Epidermal melanocyte (primary cell): Measurements from ENCODE around the gene DNAAF8.
"Not testable (repeated sequence)": the region's sequence is repeated elsewhere in the genome, so short reads cannot be mapped to it uniquely, and the experiment has no call there.

Experiments used
- DNase-seq: peaks from one replicate; pipeline ENCODE4 v3.0.0; 2011; ENCODE audit warnings: low spot score; ENCODE audit not compliant: insufficient read length

Gene DNAAF8

DNA sequence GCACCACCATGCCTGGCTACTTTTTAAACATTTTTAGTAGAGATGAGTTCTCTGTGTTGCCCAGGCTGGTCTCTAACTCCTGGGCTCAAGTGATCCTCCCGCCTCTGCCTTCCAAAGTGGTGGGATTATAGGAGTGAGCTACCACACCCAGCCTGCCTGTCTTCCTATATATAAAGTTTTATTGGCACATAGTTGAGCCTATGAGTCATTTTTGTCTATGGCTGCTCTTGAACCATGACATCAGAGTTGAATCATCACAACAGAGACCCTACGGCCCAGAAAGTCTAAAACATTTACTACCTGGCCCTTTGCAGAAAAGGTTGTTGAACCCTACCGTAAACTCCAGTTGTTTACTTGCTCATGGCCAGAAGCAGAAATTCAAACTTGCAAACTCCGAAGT, 45.9 kb downstream of the DNAAF8 start:
- no peak for DNase-seq

DNA sequence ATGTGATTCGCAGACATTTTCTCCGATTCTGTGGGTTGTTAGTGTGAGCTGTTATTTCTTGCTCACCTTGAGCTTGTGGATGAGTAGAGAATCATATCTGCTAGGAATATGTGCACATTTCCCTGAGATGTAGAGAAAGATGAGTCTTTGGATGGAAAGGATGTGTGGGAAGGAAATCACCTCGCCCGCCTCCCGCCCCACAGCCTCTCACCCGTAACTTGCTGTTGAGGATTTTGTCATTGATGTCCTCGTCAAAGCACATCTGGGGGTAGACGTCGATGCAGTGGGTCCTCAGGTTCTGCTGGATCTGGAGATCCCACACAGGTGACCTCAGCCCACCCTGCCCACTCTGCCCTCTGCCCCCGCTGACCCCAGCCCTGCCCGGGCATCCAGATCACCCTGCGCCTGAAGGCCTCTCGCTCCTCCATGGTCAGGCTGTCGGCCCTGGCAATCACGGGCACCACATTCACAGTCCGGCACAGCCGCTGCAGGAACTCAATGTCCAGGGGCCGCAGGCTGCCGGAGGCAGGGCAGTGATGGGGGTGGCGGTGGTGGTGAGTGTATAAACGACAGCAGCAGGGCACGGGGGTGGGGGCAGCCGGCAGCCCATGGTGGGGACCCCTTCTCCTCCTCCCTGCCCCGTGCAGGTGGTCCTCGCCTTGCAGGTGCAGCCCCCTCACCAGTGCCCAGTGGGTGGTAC, 49.1 kb downstream of the DNAAF8 start:
- no peak for DNase-seq

- DNase-seq, result no peak
These were observed 49.6 kb downstream of the DNAAF8 start for GRCh38 chr16:4783951-4784336.

GRCh38 chr16:4784444-4784987, 50.2 kb downstream of the DNAAF8 start:
- DNase-seq, result not testable (repeated sequence)

DNA sequence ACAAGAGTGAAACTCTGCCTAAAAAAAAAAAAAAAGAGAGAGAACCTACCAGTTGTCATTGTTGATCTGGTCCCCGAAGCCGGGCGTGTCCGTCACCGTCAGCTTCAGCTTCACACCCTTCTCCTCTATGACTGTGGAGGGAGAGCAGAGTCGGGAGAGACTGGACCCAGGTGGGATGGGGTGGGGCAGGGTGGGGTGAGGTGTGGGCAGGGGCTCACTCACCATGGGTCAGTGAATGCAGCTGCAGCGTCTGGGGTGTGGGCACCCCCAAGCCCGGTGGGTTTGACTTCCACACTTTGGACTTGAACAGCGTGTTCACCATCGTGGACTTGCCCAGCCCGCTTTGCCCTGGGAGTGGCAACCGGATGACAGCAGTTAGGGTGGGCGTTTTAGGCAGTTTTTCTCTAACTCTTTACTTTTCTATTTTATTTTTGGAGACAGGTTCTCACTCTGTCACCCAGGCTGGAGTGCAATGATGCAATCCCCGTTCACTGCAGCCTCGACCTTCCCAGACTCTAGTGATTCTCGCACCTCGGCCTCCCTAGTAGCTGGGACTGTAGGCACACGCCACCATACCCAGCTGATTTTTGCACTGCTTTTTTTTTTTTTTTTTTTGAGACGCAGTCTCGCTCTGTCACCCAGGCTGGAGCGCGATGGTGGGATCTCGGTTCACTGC, 51.6 kb downstream of the DNAAF8 start:
- no peak for DNase-seq

DNA sequence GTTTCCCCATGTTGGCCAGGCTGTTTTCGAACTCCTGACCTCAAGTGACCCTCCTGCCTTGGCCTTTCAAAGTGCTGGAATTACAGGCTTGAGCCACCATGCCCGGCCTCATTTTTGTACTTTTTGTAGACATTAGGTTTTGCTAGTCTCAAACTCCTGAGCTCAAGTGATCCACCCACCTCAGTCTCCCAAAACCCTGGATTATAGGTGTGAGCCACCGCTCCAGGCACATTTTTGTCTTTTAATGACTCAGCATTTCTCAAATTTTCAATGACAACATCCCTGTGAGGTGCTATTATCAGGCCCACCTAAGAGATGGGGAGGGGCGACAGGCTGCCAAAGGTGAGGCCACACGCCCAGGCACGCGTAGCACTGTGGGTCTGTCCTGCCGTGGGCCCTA, 52.7 kb downstream of the DNAAF8 start:
- DNase-seq, result no peak

DNA sequence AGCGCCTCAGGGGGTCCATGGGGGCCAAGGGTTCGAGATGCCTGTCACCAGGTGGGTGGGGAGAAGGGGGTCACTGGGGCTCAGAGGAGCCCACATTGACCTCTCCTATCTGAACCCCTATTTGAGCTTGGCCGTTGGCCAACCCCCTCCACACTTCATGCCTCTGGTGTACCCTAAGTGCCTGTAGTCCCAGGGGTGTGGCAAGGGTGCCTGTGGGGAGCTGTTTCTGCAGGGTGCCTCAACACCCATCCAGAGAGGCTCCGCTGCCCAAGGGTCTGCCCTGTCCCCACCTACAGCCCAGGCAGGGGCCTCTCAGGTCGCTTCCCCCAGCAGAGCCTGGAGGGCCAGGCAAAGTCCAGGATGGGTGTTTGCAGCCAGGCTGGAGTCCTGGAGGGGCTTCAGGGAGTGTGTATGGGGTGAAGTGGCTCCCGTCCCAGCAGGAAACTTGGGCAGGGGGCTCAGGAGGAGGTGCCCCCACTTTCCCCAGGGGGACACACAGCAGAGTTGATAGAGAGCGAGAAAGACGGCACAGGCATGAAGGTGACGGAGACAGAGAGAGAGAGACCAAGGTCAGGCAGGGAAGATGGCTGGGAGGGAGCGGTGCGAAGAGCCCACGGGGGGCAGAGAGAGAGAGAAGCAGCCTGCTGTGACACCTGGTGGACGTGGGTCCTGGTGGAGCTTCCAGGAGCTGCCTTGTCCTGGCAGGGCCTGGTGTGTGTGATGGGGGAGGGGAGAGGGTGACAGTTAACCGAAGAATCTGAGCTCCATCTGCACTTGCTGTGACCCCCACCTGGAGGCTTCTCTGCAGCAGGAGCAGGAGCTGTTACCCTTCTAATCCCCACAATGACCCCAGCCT, 53.5 kb downstream of the DNAAF8 start, which contains the start of gene SEPTIN12:
Gene SEPTIN12, minus strand, starts transcription at position 719 of the 856 bp plus-strand sequence. Its CDS starts 700 bp downstream, at position 19.
- no peak for DNase-seq

- no peak for DNase-seq
These were observed 54.2 kb downstream of the DNAAF8 start for GRCh38 chr16:4788489-4788889.

DNA sequence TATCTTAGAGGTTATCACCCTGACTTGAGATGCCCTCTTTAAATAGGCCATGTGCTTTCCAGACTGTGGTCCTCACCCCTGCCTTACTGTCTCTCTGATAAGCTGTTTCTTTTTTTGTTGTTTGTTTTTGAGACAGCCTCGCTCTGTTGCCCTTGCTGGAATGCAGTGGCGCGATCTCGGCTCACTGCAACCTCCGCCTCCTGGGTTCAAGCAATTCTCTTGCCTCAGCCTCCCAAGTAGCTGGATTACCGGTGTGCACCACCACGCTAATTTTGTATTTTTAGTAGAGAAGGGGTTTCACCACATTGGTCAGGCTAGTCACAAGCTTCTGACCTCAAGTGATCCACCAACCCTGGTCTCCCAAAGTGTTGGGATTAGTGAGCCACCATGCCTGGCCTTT, 54.6 kb downstream of the DNAAF8 start:
- no peak for DNase-seq

- no peak for DNase-seq
These were observed 55.9 kb downstream of the DNAAF8 start for GRCh38 chr16:4790261-4790660.

GRCh38 chr16:4790871-4791270, 56.5 kb downstream of the DNAAF8 start:
- DNase-seq, result no peak

GRCh38 chr16:4792951-4793513, 58.7 kb downstream of the DNAAF8 start:
- no peak for DNase-seq

GRCh38 chr16:4795181-4795827, 61.0 kb downstream of the DNAAF8 start, which contains the start of gene SMIM22:
Gene SMIM22 (plus strand): TSS chr16:4795369. CDS start chr16:4795735, 366 bp downstream.
- DNase-seq, result no peak

DNA sequence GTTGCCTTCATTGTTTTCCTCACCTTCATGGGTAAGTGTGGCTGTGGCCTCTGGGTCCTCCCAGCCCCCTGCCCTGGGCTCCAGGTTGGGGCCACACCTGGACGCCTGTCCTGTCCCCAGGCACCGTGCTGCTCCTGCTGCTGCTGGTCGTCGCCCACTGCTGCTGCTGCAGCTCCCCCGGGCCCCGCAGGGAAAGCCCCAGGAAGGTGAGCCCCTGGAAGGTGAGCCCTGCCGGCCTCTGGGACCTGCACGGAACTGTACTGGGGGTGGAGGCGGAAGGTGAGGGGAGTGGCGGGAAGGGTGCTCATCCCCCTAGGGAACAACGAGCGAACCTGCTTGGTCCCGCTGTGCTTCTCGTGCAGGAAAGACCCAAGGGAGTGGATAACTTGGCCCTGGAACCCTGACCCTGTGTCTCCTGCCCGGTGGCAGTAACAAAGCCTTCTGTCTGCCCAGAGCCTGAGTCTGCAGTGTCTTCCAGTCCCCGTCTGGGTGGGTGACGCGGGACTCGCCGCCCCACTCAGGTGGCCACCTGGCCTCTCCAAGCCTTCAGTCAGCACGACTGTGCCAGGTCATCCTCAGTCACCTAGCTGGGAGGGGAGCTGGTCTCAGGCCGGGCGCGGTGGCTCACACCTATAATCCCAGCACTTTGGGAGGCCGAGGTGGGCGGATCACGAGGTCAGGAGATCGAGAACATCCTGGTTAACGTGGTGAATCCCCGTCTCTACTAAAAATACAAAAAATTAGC, 61.7 kb downstream of the DNAAF8 start:
- no peak for DNase-seq

GRCh38 chr16:4796982-4797804, 62.9 kb downstream of the DNAAF8 start:
- DNase-seq, result no peak

DNA sequence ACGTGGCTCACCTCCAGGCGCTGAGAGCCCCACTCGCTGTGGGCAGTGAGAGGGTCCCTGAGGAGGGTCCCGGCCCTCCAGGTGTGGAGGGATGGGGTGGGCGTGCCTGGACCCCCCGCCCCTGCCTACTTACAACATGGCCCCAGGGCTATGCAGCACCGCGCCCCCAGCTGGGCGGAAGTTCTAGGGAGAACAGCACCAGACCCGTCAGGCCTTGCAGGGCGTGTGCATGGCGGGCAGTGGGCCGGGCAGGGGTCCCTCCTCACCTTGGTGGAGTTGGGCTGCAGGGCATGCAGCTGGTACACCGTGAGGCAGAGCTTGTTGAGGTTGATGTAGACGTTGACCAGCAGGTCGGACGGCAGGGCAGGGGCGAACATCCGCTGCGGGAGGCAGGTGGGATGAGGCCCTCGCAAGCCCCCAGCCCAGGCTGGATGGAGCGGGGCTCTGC, 63.5 kb downstream of the DNAAF8 start:
- DNase-seq, result no peak

- no peak for DNase-seq
These were observed 64.1 kb downstream of the DNAAF8 start for GRCh38 chr16:4798456-4798855.
